Activated CD8-positive, alpha-beta T cell treated with anti-CD3 and anti-CD28 coated beads, Interleukin-2, amount 10 ng/mL, durations not matched to agents 7 days and 5 days (primary cell): ENCODE data around the gene PTPN18. TPM values are rescaled to one million over a fixed set of nuclear protein-coding genes. Genes with fewer than 3 reads are reported as not detected.
"Not testable (repeated sequence)": the region's sequence is repeated elsewhere in the genome, so short reads cannot be mapped to it uniquely, and the experiment has no call there.

Source experiments
- ATAC-seq: fragments of 150-1000 bp; cut with Tn5 transposase; one replicate; pipeline ENCODE4 v1.10.0; 2021; ENCODE audit warnings: moderate library complexity
- CTCF ChIA-PET: fragments of 350-600 bp; sonication (Branson Sonifier 250); formaldehyde crosslinking; loops from one replicate; lab custom pipeline; 2021; ENCODE audit warnings: antibody characterized with exemption; lab: Charles Lee
- POLR2A ChIA-PET: fragments of 350-600 bp; sonication (Branson Sonifier 250); formaldehyde crosslinking; loops from one replicate; lab custom pipeline; 2021; ENCODE audit warnings: antibody characterized with exemption; lab: Charles Lee
- DNase-seq: peaks from one replicate; pipeline ENCODE4 v3.0.0-alpha.2; 2020
- H3K27ac Mint-ChIP-seq: one replicate; pipeline ENCODE4 v1.8.0; 2021; ENCODE audit warnings: mild to moderate bottlenecking, mixed read lengths
- H3K27me3 Mint-ChIP-seq: one replicate; pipeline ENCODE4 v1.8.0; 2021; ENCODE audit warnings: low read depth, mixed read lengths
- H3K36me3 Mint-ChIP-seq: one replicate; pipeline ENCODE4 v1.8.0; 2021; ENCODE audit warnings: low read depth, mixed read lengths
- H3K4me1 Mint-ChIP-seq: one replicate; pipeline ENCODE4 v1.8.0; 2021; ENCODE audit warnings: low read depth, mixed read lengths
- H3K4me3 Mint-ChIP-seq: one replicate; pipeline ENCODE4 v1.8.0; 2021; ENCODE audit warnings: mild to moderate bottlenecking, mixed read lengths
- H3K9me3 Mint-ChIP-seq: one replicate; pipeline ENCODE4 v1.8.0; 2022; ENCODE audit warnings: mixed read lengths; ENCODE audit not compliant: insufficient read depth
- total RNA-seq, 2 experiments: library from RNA; stranded (reverse); gene quantifications; one replicate each; pipeline ENCODE4 v1.2.3, GENCODE V29; 2021

PTPN18 gene
- total RNA-seq, 2 experiments from 2014 or later: 67.0 to 71.9 TPM

DNA sequence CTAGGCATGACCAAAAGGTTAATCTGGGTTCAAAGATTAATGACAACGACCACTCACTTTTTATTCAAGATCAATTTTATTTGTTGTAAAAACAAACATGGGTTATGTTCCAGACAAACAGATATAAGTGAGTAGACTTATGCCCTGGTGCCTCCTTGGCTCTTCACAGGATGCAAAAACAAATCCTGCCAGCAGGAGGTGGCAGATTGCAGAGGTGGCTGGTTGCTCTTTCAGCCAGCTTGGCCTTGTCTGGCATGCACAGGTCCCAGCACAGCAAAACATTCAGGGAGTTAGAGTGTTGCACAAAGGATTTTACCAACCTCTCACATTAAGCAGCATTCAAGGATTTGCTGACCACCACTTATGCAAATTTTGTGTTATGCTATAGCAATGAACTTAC lies 60.8 kb downstream of the PTPN18 start:
- H3K27me3 Mint-ChIP-seq, POLR2A ChIA-PET, H3K4me1 Mint-ChIP-seq, H3K9me3 Mint-ChIP-seq, H3K4me3 Mint-ChIP-seq, ATAC-seq, CTCF ChIA-PET, H3K36me3 Mint-ChIP-seq, H3K27ac Mint-ChIP-seq: not testable (repeated sequence)
- peak; percentile 38 for DNase-seq

GRCh38 chr2:130418845-130419244 lies 63.0 kb downstream of the PTPN18 start:
- H3K4me3 Mint-ChIP-seq, ATAC-seq, DNase-seq, POLR2A ChIA-PET, H3K4me1 Mint-ChIP-seq, CTCF ChIA-PET, H3K27me3 Mint-ChIP-seq, H3K27ac Mint-ChIP-seq, H3K36me3 Mint-ChIP-seq, H3K9me3 Mint-ChIP-seq: not testable (repeated sequence)

Other genes with a start within 250 kb of the PTPN18 start
- not detected for gene POTEF, start 226.8 kb upstream of the PTPN18 start, total RNA-seq
- gene CCDC74B, start 210.9 kb upstream of the PTPN18 start, total RNA-seq: 1 to 10 TPM; 3.2 to 3.4 TPM
- 10 to 100 TPM; 83.9 to 88.2 TPM for gene SMPD4, start 174.5 kb upstream of the PTPN18 start, total RNA-seq
- gene MZT2B, start 173.8 kb upstream of the PTPN18 start, total RNA-seq: 100 to 1,000 TPM; 458 to 486 TPM
- gene TUBA3E, start 157.6 kb upstream of the PTPN18 start, total RNA-seq: not detected
- 10 to 100 TPM; 80.7 to 88.6 TPM for gene IMP4, start 13.2 kb upstream of the PTPN18 start, total RNA-seq
- gene POTEI, start 153.3 kb downstream of the PTPN18 start, total RNA-seq: not detected
- gene CFC1B, start 165.2 kb downstream of the PTPN18 start, total RNA-seq: not detected
- gene CFC1, start 243.5 kb downstream of the PTPN18 start, total RNA-seq: not detected